HCT116 (cell line): Measurements from ENCODE around the gene LRRC15. TPM values are rescaled to one million over a fixed set of nuclear protein-coding genes. Genes with fewer than 3 reads are reported as not detected.
A peak's percentile ranks its signal among the peaks of the same experiment; 100 is the strongest.

ENCODE experiments used
- ATAC-seq: fragments of 200-7000 bp; cut with Tn5 transposase; 2 replicates; pipeline ENCODE4 v1.9.1; 2020; ENCODE audit warnings: mild to moderate bottlenecking, moderate library complexity
- BruUV-seq: library from RNA; stranded (reverse); fragments of 400-500 nt; replicated peaks from 2 replicates; lab custom pipeline; 2021; lab: Mats Ljungman, UMichigan
- CTCF ChIA-PET: fragments of 300-600 bp; sonication (Branson Sonifier 250); formaldehyde crosslinking; loops from one replicate; lab custom pipeline; 2021; ENCODE audit warnings: antibody characterized with exemption; lab: Charles Lee
- POLR2A ChIA-PET: fragments of 300-600, 350-600 bp; sonication (Branson Sonifier 250); formaldehyde crosslinking; loops from one replicate; lab custom pipeline; 2021; ENCODE audit warnings: antibody characterized with exemption; lab: Charles Lee
- RAD21 ChIA-PET, 2 experiments: fragments of 300-600 bp; sonication (Branson Sonifier 250); formaldehyde crosslinking; loops; one replicate each; lab custom pipeline; 2023; ENCODE audit warnings: low total read pairs in 2 of 2; ENCODE audit not compliant: uncharacterized antibody in 2 of 2, unreplicated experiment in 2 of 2, low non-redundant PET in 1 of 2; lab: Charles Lee
- DNase-seq: peaks from one replicate; pipeline ENCODE4 v3.0.0-alpha.2; 2010; ENCODE audit warnings: low read depth, low spot score
- H2AFZ ChIP-seq: fragments of 200-600 bp; shearing (Covaris generic), sonication (generic); 2 replicates; pipeline ENCODE4 v1.6.1; 2017; ENCODE audit warnings: low read depth, mixed run types, mixed read lengths, antibody characterized with exemption, low read length; ENCODE audit not compliant: poor library complexity, severe bottlenecking
- H3K27ac ChIP-seq: 2 replicates; pipeline ENCODE4 v1.5.1; 2012; ENCODE audit warnings: low read depth, low read length
- H3K27me3 ChIP-seq: fragments of 200-600 bp; sonication (generic); 2 replicates; pipeline ENCODE4 v1.6.1; 2016; ENCODE audit warnings: mixed run types, low read length, mixed read lengths; ENCODE audit not compliant: insufficient read depth
- H3K36me3 ChIP-seq, 2 experiments: fragments of 200-500 bp in 1 of 2; fragments of 200-600 bp in 1 of 2; sonication (Bioruptor generic) in 1 of 2; sonication (generic) in 1 of 2; 2 replicates each; pipeline versions ENCODE4 v1.5.1 to v1.6.1; 2014 to 2016; ENCODE audit warnings: low read length in 2 of 2, inconsistent platforms in 1 of 2, mixed read lengths in 1 of 2, mixed run types in 1 of 2; ENCODE audit not compliant: insufficient read depth in 2 of 2, control insufficient read depth in 1 of 2
- H3K4me1 ChIP-seq, 2 experiments: fragments of 200-600 bp in 1 of 2; sonication (generic) in 1 of 2; 2 replicates each; pipeline versions ENCODE4 v1.5.1 to v1.6.1; 2012 to 2017; ENCODE audit warnings: low read length in 2 of 2, inconsistent platforms in 1 of 2, mild to moderate bottlenecking in 1 of 2, mixed read lengths in 1 of 2, mixed run types in 1 of 2, moderate library complexity in 1 of 2; ENCODE audit not compliant: insufficient read depth in 2 of 2, control insufficient read depth in 1 of 2
- H3K4me2 ChIP-seq: fragments of 200-600 bp; sonication (generic); 2 replicates; pipeline ENCODE4 v1.6.1; 2017; ENCODE audit warnings: mixed run types, low read length, mixed read lengths
- H3K4me3 ChIP-seq, 2 experiments: fragments of 200-600 bp in 1 of 2; sonication (generic) in 1 of 2; replicated peaks in 1 of 2; 2 replicates each; pipeline ENCODE4 v1.5.1; 2011 to 2016; ENCODE audit warnings: low read length in 2 of 2, control low read depth in 1 of 2, low read depth in 1 of 2, mild to moderate bottlenecking in 1 of 2, mixed read lengths in 1 of 2, mixed run types in 1 of 2
- H3K79me2 ChIP-seq: fragments of 200-600 bp; sonication (generic); 2 replicates; pipeline ENCODE4 v1.6.1; 2017; ENCODE audit warnings: mild to moderate bottlenecking, mixed run types, low read length, moderate library complexity, mixed read lengths; ENCODE audit not compliant: insufficient read depth
- H3K9ac ChIP-seq: fragments of 200-600 bp; sonication (generic); 2 replicates; pipeline ENCODE4 v1.6.1; 2016; ENCODE audit warnings: low read length, mixed read lengths
- H3K9me2 ChIP-seq: fragments of 200-600 bp; sonication (generic), shearing (Covaris generic); 2 replicates; pipeline ENCODE4 v1.6.1; 2017; ENCODE audit warnings: mixed run types, mild to moderate bottlenecking, moderate library complexity; ENCODE audit not compliant: insufficient read depth
- H3K9me3 ChIP-seq, 2 experiments: fragments of 200-500 bp in 1 of 2; fragments of 200-600 bp in 1 of 2; sonication (Bioruptor generic) in 1 of 2; sonication (generic) in 1 of 2; 2 replicates each; pipeline ENCODE4 v1.6.1; 2014 to 2017; ENCODE audit warnings: low read length in 2 of 2, mixed read lengths in 2 of 2, inconsistent platforms in 1 of 2, low read depth in 1 of 2, mild to moderate bottlenecking in 1 of 2, mixed run types in 1 of 2, moderate library complexity in 1 of 2; ENCODE audit not compliant: control insufficient read depth in 1 of 2, insufficient read depth in 1 of 2
- H4K20me1 ChIP-seq: fragments of 200-600 bp; sonication (generic), shearing (Covaris generic); 2 replicates; pipeline ENCODE4 v1.6.1; 2017; ENCODE audit warnings: mixed run types, mild to moderate bottlenecking, moderate library complexity; ENCODE audit not compliant: insufficient read depth
- ATF3 ChIP-seq: IDR thresholded peaks from 2 replicates; pipeline ENCODE4 v1.6.1; 2012
- CBX3 ChIP-seq: IDR thresholded peaks from 2 replicates; pipeline ENCODE4 v1.6.1; 2012; ENCODE audit warnings: low read depth
- CEBPB ChIP-seq: IDR thresholded peaks from 2 replicates; pipeline ENCODE4 v1.6.1; 2012; ENCODE audit warnings: low read depth
- CTCF ChIP-seq, 3 experiments: fragments of 200-600 bp in 1 of 3; sonication (generic) in 1 of 3; IDR thresholded peaks in 2 of 3; conservative IDR thresholded peaks in 1 of 3; 2 replicates each; pipeline ENCODE4 v1.5.1; 2012 to 2017; ENCODE audit warnings: low read depth in 2 of 3, low read length in 2 of 3, antibody characterized with exemption in 1 of 3, borderline replicate concordance in 1 of 3, control low read depth in 1 of 3, mild to moderate bottlenecking in 1 of 3, mixed read lengths in 1 of 3, mixed run types in 1 of 3, moderate library complexity in 1 of 3; ENCODE audit not compliant: insufficient read depth in 1 of 3
- EGR1 ChIP-seq: IDR thresholded peaks from 2 replicates; pipeline ENCODE4 v1.6.1; 2012; ENCODE audit warnings: low read depth
- ELF1 ChIP-seq: IDR thresholded peaks from 2 replicates; pipeline ENCODE4 v1.6.1; 2012; ENCODE audit warnings: low read depth, borderline replicate concordance
- EZH2 ChIP-seq: fragments of 200-600 bp; sonication (generic); IDR thresholded peaks from 2 replicates; pipeline ENCODE4 v1.6.1; 2017; ENCODE audit warnings: antibody characterized with exemption, mixed run types
- EZH2phosphoT487 ChIP-seq: fragments of 200-600 bp; IDR thresholded peaks from 2 replicates; pipeline ENCODE4 v1.6.1; 2018; ENCODE audit warnings: antibody characterized with exemption, borderline replicate concordance
- JUND ChIP-seq: IDR thresholded peaks from 2 replicates; pipeline ENCODE4 v1.6.1; 2012
- MAX ChIP-seq: IDR thresholded peaks from 2 replicates; pipeline ENCODE4 v1.6.1; 2012
- POLR2AphosphoS5 ChIP-seq: IDR thresholded peaks from 2 replicates; pipeline ENCODE4 v1.6.1; 2011; ENCODE audit warnings: mild to moderate bottlenecking, low read depth, low read length, moderate library complexity
- RAD21 ChIP-seq: IDR thresholded peaks from 2 replicates; pipeline ENCODE4 v1.6.1; 2012; ENCODE audit warnings: low read depth, mild to moderate bottlenecking
- SRF ChIP-seq: IDR thresholded peaks from 2 replicates; pipeline ENCODE4 v1.6.1; 2012; ENCODE audit warnings: low read depth
- TCF7L2 ChIP-seq: IDR thresholded peaks from 2 replicates; pipeline ENCODE4 v1.7.0; 2011; ENCODE audit warnings: borderline replicate concordance, inconsistent platforms; ENCODE audit not compliant: insufficient read depth, insufficient read length; ENCODE audit errors: extremely low read depth
- YY1 ChIP-seq: IDR thresholded peaks from 2 replicates; pipeline ENCODE4 v1.6.1; 2011; ENCODE audit warnings: low read length, low read depth, moderate library complexity, mild to moderate bottlenecking; ENCODE audit not compliant: insufficient replicate concordance; ENCODE audit errors: extremely low read depth
- ZFX ChIP-seq: fragments of 450-650 bp; IDR thresholded peaks from 2 replicates; pipeline ENCODE4 v1.6.1; 2017
- ZNF274 ChIP-seq: fragments of 200-500 bp; sonication (Bioruptor generic); IDR thresholded peaks from 2 replicates; pipeline ENCODE4 v1.6.1; 2014; ENCODE audit warnings: mild to moderate bottlenecking, low read depth, low read length, inconsistent platforms
- intact Hi-C: fragments of 100-400 bp; cut with micrococcal nuclease; formaldehyde crosslinking; loops from 2 replicates; pipeline ENCODE4 v1.10.0; 2022
- total RNA-seq: library from RNA; stranded (reverse); gene quantifications from one replicate; pipeline ENCODE4 v1.2.1, GENCODE V29; 2021; ENCODE audit not compliant: unreplicated experiment
- TF ChIP-seq, protein P1 (sequence below): IDR thresholded peaks from 2 replicates; pipeline ENCODE4 v1.6.1; 2012; ENCODE audit warnings: low read depth
- TF ChIP-seq, protein P2 (sequence below): IDR thresholded peaks from 2 replicates; pipeline ENCODE4 v1.6.1; 2011; ENCODE audit warnings: mild to moderate bottlenecking, low read length, moderate library complexity; ENCODE audit not compliant: insufficient replicate concordance; ENCODE audit errors: extremely low read depth

The LRRC15 gene
- total RNA-seq, 1 experiment from 2014 or later: not detected

DNA sequence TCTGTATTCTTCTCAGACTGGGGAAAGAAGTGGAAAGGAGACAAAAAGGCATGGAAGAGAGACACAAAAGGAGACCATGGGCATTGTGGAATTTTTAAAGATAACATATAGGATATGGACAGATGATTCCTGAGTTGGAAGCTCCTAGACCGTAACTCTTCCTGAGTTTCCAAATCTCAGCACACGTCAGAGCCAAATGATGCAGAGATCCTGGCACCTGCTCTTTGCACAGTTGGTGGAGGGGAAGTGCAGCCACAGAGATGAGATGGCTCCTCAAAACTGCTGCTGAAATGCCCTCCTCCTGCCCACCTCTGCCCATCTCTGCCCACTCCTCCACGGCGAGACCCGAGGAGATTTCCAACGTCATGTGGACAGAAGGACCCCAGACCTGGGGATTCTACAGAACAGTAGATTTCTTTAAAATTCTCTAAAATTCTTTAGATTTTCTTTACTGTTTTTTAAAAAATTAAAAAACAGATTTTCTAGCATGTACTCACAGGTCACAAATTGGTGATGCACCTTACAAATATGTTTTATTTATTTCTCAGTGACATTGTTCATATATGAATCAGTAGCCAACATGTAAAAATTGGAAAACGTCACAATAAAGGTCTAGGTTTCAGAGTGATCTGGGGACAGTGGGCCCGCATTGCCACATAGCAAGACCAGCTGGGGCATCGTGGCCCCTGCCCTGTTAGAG, 26.5 kb downstream of the LRRC15 start:
- Histone ChIP-seq H3K9ac (no peak overlapping the region), H3K4me3 (no peak overlapping the region), H4K20me1 (no peaks in the 10 kb centered on the region), H3K4me2 (no peak overlapping the region), H3K27ac (no peak overlapping the region), H3K27me3 (no peaks in the 10 kb centered on the region), H2AFZ (peak overlapping the region; percentile 81), H3K4me1 (no peaks in the 10 kb centered on the region), H3K9me3 (no peaks in the 10 kb centered on the region), H3K9me2 (no peaks in the 10 kb centered on the region), H3K36me3 (no peaks in the 10 kb centered on the region), H3K79me2 (no peaks in the 10 kb centered on the region)
- intact Hi-C loops: no loop called here
- ChIA-PET CTCF (interaction anchor here (0.7 to 2.8 kb wide), 14 partner anchors 9 to 1529 kb away, joined by 3 to 36 read pairs (median 7); no protein-coding TSS in a partner anchor), RAD21 (interaction anchor here in 1 of 2 experiments (0.6 kb wide), 1 partner anchor 270 kb away, joined by 6 read pairs; no protein-coding TSS in a partner anchor), POLR2A (no interaction called here)
- ATAC-seq (no peak), DNase-seq (no peak)
- BruUV-seq: no TSS peak
- TF ChIP-seq YY1 (no peak), CTCF (IDR thresholded peaks at IDR 0.05 in 2 of 3, conservative IDR thresholded peaks at IDR 0.05 in 1 of 3; ENCODE audit: borderline replicate concordance in 1 of 3, insufficient read depth in 1 of 3, low read depth in 2 of 3, low read length in 2 of 3) (no peak), EZH2phosphoT487 (no peak), JUND (no peak), TCF7L2 (no peak), EGR1 (no peak), CBX3 (no peak), ATF3 (no peak), ZNF274 (no peak), RAD21 (no peak), POLR2AphosphoS5 (no peak), SRF (no peak), MAX (no peak), ELF1 (no peak), EZH2 (no peak), ZFX (no peak), CEBPB (no peak)
- TF ChIP-seq, protein P1, sequence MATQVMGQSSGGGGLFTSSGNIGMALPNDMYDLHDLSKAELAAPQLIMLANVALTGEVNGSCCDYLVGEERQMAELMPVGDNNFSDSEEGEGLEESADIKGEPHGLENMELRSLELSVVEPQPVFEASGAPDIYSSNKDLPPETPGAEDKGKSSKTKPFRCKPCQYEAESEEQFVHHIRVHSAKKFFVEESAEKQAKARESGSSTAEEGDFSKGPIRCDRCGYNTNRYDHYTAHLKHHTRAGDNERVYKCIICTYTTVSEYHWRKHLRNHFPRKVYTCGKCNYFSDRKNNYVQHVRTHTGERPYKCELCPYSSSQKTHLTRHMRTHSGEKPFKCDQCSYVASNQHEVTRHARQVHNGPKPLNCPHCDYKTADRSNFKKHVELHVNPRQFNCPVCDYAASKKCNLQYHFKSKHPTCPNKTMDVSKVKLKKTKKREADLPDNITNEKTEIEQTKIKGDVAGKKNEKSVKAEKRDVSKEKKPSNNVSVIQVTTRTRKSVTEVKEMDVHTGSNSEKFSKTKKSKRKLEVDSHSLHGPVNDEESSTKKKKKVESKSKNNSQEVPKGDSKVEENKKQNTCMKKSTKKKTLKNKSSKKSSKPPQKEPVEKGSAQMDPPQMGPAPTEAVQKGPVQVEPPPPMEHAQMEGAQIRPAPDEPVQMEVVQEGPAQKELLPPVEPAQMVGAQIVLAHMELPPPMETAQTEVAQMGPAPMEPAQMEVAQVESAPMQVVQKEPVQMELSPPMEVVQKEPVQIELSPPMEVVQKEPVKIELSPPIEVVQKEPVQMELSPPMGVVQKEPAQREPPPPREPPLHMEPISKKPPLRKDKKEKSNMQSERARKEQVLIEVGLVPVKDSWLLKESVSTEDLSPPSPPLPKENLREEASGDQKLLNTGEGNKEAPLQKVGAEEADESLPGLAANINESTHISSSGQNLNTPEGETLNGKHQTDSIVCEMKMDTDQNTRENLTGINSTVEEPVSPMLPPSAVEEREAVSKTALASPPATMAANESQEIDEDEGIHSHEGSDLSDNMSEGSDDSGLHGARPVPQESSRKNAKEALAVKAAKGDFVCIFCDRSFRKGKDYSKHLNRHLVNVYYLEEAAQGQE: no peak
- TF ChIP-seq, protein P2, sequence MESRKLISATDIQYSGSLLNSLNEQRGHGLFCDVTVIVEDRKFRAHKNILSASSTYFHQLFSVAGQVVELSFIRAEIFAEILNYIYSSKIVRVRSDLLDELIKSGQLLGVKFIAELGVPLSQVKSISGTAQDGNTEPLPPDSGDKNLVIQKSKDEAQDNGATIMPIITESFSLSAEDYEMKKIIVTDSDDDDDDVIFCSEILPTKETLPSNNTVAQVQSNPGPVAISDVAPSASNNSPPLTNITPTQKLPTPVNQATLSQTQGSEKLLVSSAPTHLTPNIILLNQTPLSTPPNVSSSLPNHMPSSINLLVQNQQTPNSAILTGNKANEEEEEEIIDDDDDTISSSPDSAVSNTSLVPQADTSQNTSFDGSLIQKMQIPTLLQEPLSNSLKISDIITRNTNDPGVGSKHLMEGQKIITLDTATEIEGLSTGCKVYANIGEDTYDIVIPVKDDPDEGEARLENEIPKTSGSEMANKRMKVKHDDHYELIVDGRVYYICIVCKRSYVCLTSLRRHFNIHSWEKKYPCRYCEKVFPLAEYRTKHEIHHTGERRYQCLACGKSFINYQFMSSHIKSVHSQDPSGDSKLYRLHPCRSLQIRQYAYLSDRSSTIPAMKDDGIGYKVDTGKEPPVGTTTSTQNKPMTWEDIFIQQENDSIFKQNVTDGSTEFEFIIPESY: no peak
